ENCODE results near the gene METTL14.

Gene METTL14

GRCh38 chr4:118736900-118737299, 51.7 kb downstream of the METTL14 start:
- no peak for DNase-seq

- DNase-seq = no peak
Observed at GRCh38 chr4:118738090-118738489, 52.9 kb downstream of the METTL14 start.

- no peak for DNase-seq
Observed at GRCh38 chr4:118739022-118739713, 54.0 kb downstream of the METTL14 start.

GRCh38 chr4:118740869-118741268, 55.7 kb downstream of the METTL14 start:
- no peak for DNase-seq

- no peak for DNase-seq
Observed at GRCh38 chr4:118741301-118741855, 56.2 kb downstream of the METTL14 start.

GRCh38 chr4:118742050-118742449, 56.9 kb downstream of the METTL14 start:
- no peak for DNase-seq

GRCh38 chr4:118743867-118744266, 58.7 kb downstream of the METTL14 start:
- no peak for DNase-seq

- no peak for DNase-seq
Observed at GRCh38 chr4:118745357-118745756, 60.2 kb downstream of the METTL14 start.

- no peak for DNase-seq
Observed at GRCh38 chr4:118746251-118746919, 61.2 kb downstream of the METTL14 start.

- DNase-seq = no peak
Observed at GRCh38 chr4:118749347-118749988, 64.3 kb downstream of the METTL14 start.

GRCh38 chr4:118751629-118752323, 66.6 kb downstream of the METTL14 start:
- no peak for DNase-seq

- no peak for DNase-seq
Observed at GRCh38 chr4:118752551-118752950, 67.4 kb downstream of the METTL14 start.

GRCh38 chr4:118753096-118753495, 67.9 kb downstream of the METTL14 start:
- no peak for DNase-seq

- DNase-seq = no peak
Observed at GRCh38 chr4:118753685-118754084, 68.5 kb downstream of the METTL14 start.

- DNase-seq = no peak
Observed at GRCh38 chr4:118754890-118755289, 69.7 kb downstream of the METTL14 start.

GRCh38 chr4:118755438-118756226, 70.4 kb downstream of the METTL14 start:
- DNase-seq = no peak

GRCh38 chr4:118756429-118756828, 71.2 kb downstream of the METTL14 start:
- no peak for DNase-seq

- DNase-seq = no peak
Observed at GRCh38 chr4:118756958-118757357, 71.8 kb downstream of the METTL14 start.

GRCh38 chr4:118757761-118758251, 72.6 kb downstream of the METTL14 start:
- no peak for DNase-seq

GRCh38 chr4:118758293-118758692, 73.1 kb downstream of the METTL14 start:
- DNase-seq = no peak

GRCh38 chr4:118759481-118759880, 74.3 kb downstream of the METTL14 start:
- no peak for DNase-seq

GRCh38 chr4:118760092-118760491, 74.9 kb downstream of the METTL14 start:
- no peak for DNase-seq
